ENCODE measurements around the gene SLC25A39.
"Not testable (repeated sequence)": the region's sequence is repeated elsewhere in the genome, so short reads cannot be mapped to it uniquely, and the experiment has no call there.

The SLC25A39 gene

DNA sequence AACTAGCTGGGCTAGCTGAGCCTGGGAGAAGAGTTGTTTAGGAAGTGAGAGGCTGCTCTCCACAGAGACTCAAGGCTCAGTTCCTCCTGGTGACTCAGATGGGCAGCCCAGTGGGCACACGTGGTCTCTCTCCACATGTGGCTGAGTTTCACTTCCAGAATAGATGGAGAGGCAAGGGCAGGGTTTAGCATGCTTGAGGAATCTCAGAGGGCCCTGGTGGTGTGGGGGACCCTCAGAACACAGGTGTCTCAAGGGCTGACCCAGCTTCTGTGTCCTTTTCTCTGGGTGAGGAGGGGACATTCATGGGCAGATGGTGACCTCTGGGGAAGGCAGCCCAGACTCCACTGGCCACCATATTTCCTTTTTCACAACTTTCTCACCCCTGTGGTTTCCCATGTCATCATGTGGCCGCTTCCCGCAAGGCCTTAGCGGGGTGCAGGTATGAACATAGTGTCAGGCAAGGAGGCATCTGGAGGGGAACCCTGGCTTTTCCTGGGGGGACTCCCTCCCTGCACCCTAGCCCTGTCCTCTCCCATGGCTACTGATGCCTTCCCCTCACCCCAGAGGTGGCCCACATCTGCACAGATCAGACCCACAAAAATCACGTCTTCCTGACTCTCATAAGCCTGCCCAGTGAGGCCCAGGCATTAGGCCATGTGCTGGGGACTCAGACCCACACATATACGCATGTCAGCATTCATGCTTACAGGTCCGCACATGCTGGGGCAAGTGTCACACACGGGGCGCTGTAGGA is 23.8 kb upstream of the SLC25A39 start:
- H3K4me3 ChIP-seq (ENCODE audit: low read depth, low read length): no peak overlapping the region
- peak; percentile 66 for DNase-seq (ENCODE audit: low read depth)
- TF ChIP-seq, protein P1, sequence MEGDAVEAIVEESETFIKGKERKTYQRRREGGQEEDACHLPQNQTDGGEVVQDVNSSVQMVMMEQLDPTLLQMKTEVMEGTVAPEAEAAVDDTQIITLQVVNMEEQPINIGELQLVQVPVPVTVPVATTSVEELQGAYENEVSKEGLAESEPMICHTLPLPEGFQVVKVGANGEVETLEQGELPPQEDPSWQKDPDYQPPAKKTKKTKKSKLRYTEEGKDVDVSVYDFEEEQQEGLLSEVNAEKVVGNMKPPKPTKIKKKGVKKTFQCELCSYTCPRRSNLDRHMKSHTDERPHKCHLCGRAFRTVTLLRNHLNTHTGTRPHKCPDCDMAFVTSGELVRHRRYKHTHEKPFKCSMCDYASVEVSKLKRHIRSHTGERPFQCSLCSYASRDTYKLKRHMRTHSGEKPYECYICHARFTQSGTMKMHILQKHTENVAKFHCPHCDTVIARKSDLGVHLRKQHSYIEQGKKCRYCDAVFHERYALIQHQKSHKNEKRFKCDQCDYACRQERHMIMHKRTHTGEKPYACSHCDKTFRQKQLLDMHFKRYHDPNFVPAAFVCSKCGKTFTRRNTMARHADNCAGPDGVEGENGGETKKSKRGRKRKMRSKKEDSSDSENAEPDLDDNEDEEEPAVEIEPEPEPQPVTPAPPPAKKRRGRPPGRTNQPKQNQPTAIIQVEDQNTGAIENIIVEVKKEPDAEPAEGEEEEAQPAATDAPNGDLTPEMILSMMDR (conservative IDR thresholded peaks at IDR 0.05; ENCODE audit: low read depth, low read length): no peak

DNA sequence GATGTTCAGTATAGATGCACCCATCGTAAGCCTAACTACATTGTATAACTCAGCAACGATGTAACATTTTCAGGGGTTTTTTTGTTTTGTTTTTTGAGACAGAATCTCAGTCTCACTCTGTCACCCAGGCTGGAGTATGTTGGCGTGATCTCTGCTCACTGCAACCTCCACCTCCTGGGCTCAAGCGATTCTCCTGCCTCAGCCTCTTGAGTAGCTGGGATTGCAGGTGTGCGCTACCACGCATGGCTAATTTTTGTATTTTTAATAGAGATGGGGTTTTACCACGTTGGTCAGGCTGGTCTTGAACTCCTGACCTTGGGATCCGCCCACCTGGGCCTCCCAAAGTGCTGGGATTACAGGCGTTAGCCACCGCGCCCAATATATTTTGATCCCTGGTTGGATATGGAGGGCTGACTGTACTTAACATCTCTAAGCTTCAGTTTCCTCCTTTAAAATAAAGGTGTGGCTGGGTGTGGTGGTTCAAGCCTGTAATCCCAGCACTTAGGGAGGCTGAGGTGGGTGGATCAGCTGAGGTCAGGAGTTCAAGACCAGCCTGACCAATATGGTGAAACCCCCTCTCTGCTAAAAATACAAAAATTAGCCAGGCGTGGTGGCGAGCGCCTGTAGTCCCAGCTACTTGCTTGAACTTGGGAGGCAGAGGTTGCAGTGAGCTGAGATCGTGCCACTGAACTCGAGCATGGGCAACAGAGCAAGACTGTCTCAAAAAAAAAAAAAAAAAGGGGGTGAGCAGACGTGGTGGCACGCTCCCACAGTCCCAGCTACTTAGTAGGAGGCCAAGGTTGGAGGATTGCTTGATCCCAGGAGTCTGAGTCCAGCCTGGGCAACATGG is 22.8 kb upstream of the SLC25A39 start:
- DNase-seq (ENCODE audit: low read depth); H3K4me3 ChIP-seq (ENCODE audit: low read depth, low read length): not testable (repeated sequence)

DNA sequence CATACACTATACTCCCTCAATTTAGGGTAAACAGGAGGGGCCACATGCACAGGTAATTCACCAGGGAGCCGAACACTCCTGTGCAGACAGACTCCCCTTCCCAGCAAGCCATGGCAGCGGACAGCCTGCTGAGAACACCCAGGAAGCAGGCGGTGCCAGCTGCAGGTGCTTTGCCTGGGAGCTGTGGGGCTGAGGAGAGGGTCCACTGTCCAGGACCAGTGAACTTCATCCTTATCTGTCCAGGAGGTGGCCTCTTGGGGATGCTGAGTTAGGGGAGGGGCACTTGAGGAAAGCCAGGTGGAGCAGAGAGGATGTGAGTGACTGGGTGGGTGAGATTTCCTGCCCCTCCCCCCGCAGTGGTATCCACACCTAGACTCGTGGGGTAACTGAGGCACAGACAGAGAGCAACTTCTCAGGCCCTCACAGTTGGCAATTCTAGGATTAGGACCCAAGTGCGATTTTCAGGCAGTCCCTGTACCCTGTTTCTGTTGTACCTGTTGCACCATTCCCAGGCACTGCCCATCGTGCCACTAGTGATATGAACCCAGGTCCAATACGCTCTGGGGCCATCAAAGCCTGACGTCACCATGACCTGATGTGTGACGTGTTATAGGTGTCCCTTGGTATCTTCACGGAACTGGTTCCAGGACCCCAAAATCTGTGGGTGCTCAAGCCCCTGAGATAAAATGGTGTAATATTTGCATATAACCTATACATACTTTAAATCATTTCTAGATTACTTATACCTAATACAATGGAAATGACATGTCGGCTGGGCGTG is 21.6 kb upstream of the SLC25A39 start:
- DNase-seq (ENCODE audit: low read depth): no peak
- H3K4me3 ChIP-seq (ENCODE audit: low read depth, low read length): peak overlapping the region; percentile 92
- TF ChIP-seq, protein P1 (conservative IDR thresholded peaks at IDR 0.05; ENCODE audit: low read depth, low read length): no peak

DNA sequence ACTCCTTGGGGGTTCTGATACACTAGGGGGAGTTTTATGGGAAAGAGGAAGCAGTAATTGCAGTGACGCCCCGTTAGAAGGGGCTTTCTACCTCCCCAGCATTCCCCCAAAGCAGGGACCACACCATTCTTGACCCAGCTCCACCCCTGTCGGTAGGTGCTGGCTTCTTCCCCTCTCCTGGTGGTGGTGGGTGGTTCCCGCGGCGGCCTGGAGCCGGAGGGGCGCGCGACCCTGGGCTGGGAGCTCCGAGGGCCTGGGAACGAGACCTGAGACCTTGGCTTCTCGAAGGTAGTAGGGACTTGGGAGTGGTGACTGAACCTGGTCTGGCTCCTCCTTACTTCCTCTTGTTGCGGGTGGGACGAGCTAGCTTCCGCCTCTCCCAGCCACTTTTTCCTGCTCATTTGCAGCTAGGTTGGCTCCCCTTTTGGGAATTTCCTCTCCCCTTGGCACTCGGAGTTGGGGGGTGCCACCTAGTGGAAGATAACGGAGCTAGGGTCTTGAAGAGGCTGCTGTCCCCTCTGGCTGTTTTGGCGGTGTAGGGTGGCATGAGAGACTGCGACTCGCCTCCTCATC is 20.9 kb upstream of the SLC25A39 start:
- DNase-seq (ENCODE audit: low read depth): peak; percentile 68
- TF ChIP-seq, protein P1 (conservative IDR thresholded peaks at IDR 0.05; ENCODE audit: low read depth, low read length): peak; percentile 69
- peak overlapping the region; percentile 92 for H3K4me3 ChIP-seq (ENCODE audit: low read depth, low read length)

DNA sequence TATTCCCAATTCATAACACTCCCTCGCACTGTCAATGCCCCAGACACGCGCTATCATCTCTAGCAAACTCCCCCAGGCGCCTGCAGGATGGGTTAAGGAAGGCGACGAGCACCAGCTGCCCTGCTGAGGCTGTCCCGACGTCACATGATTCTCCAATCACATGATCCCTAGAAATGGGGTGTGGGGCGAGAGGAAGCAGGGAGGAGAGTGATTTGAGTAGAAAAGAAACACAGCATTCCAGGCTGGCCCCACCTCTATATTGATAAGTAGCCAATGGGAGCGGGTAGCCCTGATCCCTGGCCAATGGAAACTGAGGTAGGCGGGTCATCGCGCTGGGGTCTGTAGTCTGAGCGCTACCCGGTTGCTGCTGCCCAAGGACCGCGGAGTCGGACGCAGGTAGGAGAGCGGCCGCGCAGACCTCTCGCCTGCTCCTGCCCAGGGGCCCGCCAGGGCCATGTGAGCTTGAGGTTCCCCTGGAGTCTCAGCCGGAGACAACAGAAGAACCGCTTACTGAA is 20.4 kb upstream of the SLC25A39 start, which contains the start of gene GRN:
Gene GRN, plus strand, starts transcription at position 364 of the 515 bp plus-strand sequence. CDS start 3,863 bp downstream, outside the sequence.
- peak within 1 kb of the TSS; percentile 92 for H3K4me3 ChIP-seq (ENCODE audit: low read depth, low read length)
- TF ChIP-seq, protein P1 (conservative IDR thresholded peaks at IDR 0.05; ENCODE audit: low read depth, low read length): no peak
- peak; percentile 99 for DNase-seq (ENCODE audit: low read depth)

DNA sequence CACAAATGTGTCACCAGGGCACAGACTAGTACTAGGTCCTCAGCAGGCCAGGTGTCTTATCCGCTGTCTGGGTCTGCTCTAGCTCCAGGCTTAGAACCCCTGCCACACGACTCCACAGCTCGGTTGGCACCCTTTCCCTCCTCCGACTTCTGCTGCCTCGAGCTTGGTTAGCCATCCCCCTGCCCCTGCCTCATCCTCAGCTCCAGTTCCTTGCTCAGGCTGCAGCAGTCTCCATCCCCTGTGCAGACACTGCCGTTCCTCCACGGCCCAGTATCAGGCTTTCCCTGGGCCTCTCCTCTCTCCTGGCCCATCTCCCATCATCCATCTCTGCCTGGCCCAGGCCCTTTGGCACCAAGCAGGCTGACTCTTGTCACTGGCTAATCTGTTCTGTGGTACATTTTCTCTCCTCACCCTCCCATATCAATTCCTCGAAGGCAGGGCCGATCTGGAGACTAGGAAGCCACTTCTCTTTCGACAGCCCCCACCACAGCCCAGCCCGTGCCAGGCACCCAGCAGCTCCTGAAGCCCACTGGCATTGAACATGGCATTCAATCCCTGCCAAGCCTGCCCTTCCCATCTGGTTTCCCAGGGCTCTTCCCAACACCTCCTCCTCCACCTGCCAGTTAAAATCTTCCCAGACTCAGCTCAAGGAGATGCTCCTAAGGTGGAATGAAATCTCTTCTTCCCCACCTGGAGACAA is 19.0 kb upstream of the SLC25A39 start:
- no peak overlapping the region for H3K4me3 ChIP-seq (ENCODE audit: low read depth, low read length)
- no peak for DNase-seq (ENCODE audit: low read depth)
- TF ChIP-seq, protein P1 (conservative IDR thresholded peaks at IDR 0.05; ENCODE audit: low read depth, low read length): no peak

DNA sequence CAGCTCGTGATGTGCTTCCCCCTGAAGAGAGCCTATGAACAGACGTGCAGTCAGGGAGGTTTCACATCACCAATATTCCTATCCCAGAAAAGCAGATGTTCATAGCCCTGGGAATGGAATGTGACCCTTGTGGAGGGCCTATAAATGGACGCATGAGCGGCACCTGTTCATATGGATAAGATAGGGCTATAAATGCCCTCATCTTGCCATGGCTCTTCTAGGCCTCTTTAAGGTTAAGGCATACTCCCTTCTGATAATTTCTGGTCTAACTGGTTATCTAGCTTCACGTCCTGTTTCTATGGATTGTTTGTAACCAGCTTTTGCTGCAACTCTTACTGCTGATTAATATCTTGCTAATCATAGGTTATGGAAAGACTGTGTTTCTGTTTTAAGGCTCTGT is 15.9 kb upstream of the SLC25A39 start:
- H3K4me3 ChIP-seq (ENCODE audit: low read depth, low read length); DNase-seq (ENCODE audit: low read depth): not testable (repeated sequence)
